OCI-LY3 (cell line): ENCODE measurements around the gene CHD2.

ENCODE experiments used
- EZH2phosphoT487 ChIP-seq: fragments of 200-600 bp; shearing (Covaris generic); IDR thresholded peaks from 2 replicates; pipeline ENCODE4 v1.6.1; 2018; ENCODE audit warnings: antibody characterized with exemption, mixed run types, low read depth
- TF ChIP-seq, protein P1 (sequence below): fragments of 200-600, 300-600 bp; sonication (generic); IDR thresholded peaks from 2 replicates; pipeline ENCODE4 v1.5.1; 2014; ENCODE audit warnings: antibody characterized with exemption, low read length, low read depth

DNA sequence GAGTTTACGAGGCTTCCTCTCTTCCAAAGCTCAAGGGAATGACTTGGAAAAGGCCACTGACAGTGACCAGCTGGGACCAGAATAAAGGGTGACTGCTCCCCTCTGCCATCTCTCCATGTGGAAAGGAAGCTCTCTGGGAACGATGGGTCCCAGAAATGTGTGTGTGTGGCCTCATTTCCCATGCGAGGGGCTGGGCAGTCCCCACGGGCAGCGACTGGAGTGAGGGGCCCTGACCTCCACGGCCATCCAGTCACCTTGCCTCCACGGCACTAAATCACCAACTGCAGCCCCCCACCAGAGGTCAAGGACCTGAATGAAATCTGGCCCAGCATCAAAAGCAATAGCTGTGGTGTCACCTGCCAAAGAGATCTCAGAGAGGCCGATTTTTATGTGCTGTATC, 159.3 kb downstream of the CHD2 start:
- TF ChIP-seq EZH2phosphoT487, result no peak
- TF ChIP-seq, protein P1, sequence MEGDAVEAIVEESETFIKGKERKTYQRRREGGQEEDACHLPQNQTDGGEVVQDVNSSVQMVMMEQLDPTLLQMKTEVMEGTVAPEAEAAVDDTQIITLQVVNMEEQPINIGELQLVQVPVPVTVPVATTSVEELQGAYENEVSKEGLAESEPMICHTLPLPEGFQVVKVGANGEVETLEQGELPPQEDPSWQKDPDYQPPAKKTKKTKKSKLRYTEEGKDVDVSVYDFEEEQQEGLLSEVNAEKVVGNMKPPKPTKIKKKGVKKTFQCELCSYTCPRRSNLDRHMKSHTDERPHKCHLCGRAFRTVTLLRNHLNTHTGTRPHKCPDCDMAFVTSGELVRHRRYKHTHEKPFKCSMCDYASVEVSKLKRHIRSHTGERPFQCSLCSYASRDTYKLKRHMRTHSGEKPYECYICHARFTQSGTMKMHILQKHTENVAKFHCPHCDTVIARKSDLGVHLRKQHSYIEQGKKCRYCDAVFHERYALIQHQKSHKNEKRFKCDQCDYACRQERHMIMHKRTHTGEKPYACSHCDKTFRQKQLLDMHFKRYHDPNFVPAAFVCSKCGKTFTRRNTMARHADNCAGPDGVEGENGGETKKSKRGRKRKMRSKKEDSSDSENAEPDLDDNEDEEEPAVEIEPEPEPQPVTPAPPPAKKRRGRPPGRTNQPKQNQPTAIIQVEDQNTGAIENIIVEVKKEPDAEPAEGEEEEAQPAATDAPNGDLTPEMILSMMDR, result no peak
